ENCODE measurements around the gene PTX4. TPM values are rescaled to one million over a fixed set of nuclear protein-coding genes. Genes with fewer than 3 reads are reported as not detected.

The PTX4 gene
- total RNA-seq, 2 donors from 2014 or later = 0.78 TPM; not detected in 1

- peaks cover 49% of the 10 kb centered on the region for H3K36me3 ChIP-seq
- H3K4me1 ChIP-seq (ENCODE audit: control insufficient read depth in 1 of 2, low read depth in 2 of 2) = peaks cover 0 to 4% of the 10 kb centered on the region in 2 donors
- no peak for ATAC-seq (ENCODE audit: insufficient number of reproducible peaks, low FRiP score, low read depth)
- H3K27me3 ChIP-seq (replicated peaks; ENCODE audit: insufficient read depth) = no peaks in the 10 kb centered on the region
- no peak overlapping the region for H3K27ac ChIP-seq
- H3K4me3 ChIP-seq = no peak overlapping the region
- no peak for DNase-seq (ENCODE audit: low spot score)
- no peak for TF ChIP-seq CTCF (IDR thresholded peaks at IDR 0.05)
- H3K9me3 ChIP-seq = no peaks in the 10 kb centered on the region
Observed at GRCh38 chr16:1503110-1503955, 14.6 kb upstream of the PTX4 start.

DNA sequence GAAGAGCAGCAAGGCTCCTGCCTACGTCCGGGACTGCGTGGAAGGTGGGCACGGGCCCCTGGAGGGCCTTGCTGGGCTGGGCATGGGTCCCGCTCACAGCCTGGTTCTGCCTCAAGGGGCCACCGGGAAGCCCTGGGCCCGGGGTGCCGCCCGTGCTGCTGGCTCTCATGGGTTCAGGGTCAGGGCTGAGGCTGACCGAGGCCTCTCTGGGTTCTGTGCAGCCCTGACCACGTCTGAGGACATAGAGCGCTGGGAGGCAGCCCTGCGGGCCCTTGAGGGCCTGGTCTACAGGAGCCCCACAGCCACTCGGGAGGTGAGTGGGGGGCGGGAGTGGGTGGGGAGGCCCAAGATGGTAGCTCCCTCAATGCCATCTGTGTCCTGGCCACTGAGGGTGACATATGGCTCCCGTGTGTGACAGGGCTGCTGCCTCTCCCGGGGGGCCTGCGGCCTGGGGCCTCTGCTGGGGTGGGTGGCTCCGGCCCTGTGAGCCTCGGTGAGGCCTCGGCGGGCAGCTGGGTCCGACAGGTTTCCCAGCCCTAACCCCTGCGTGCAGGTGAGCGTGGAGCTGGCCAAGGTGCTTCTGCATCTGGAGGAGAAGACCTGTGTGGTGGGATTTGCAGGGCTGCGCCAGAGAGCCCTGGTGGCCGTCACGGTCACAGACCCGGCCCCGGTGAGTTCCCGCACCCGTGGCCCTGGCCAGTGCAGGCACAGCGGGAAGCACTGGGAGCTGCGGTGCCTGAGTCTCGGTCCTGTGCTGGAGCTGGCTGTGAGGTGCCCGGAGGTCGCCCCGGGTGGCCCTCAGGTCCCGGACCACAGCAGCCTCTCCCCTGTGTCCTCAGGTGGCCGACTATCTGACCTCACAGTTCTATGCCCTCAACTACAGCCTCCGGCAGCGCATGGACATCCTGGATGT, 13.6 kb upstream of the PTX4 start:
- H3K36me3 ChIP-seq = peaks cover 58% of the 10 kb centered on the region
- DNase-seq (ENCODE audit: low spot score) = no peak

DNA sequence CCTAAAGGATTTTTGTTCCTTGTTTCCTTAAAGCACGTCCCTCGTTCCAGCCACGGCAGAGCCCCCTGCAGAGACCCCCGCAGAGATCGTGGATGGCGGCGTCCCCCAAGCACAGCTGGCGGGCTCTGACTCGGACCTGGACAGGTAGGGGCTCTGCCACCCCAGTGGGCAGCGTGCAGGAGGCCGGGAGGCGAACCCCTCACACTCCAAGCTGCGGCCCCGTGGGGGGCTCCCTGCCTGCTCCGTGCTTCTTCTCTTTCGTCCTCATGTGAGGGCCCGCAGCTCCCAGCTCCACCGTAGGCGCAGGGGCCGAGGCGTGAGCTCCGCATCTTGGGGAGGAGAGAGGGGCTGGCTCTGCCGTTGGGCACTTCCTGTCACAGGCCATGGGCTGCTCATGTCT, 12.9 kb upstream of the PTX4 start:
- Histone ChIP-seq H3K4me3 (no peak overlapping the region), H3K27me3 (replicated peaks; ENCODE audit: insufficient read depth) (no peaks in the 10 kb centered on the region), H3K4me1 (ENCODE audit: control insufficient read depth in 1 of 2, low read depth in 2 of 2) (no peaks in the 10 kb centered on the region), H3K36me3 (peaks cover 64% of the 10 kb centered on the region), H3K9me3 (no peaks in the 10 kb centered on the region), H3K27ac (no peak overlapping the region)
- no peak for TF ChIP-seq CTCF (IDR thresholded peaks at IDR 0.05)
- DNase-seq (ENCODE audit: low spot score) (no peak), ATAC-seq (ENCODE audit: insufficient number of reproducible peaks, low FRiP score, low read depth) (no peak)

More for the DNA sequence above, 13.6 kb upstream of the PTX4 start:
- H3K27ac ChIP-seq = no peak overlapping the region
- H3K9me3 ChIP-seq = no peaks in the 10 kb centered on the region
- no peak for TF ChIP-seq CTCF (IDR thresholded peaks at IDR 0.05)
- H3K4me1 ChIP-seq (ENCODE audit: control insufficient read depth in 1 of 2, low read depth in 2 of 2) = no peaks in the 10 kb centered on the region
- H3K4me3 ChIP-seq = no peak overlapping the region
- H3K27me3 ChIP-seq (replicated peaks; ENCODE audit: insufficient read depth) = no peaks in the 10 kb centered on the region
- ATAC-seq (ENCODE audit: insufficient number of reproducible peaks, low FRiP score, low read depth) = no peak

GRCh38 chr16:1500465-1501150, 11.9 kb upstream of the PTX4 start:
- H3K27ac ChIP-seq = no peak overlapping the region
- H3K27me3 ChIP-seq (replicated peaks; ENCODE audit: insufficient read depth) = no peaks in the 10 kb centered on the region
- peaks cover 64% of the 10 kb centered on the region for H3K36me3 ChIP-seq
- TF ChIP-seq CTCF (IDR thresholded peaks at IDR 0.05) = no peak
- ATAC-seq (ENCODE audit: insufficient number of reproducible peaks, low FRiP score, low read depth) (no peak), DNase-seq (ENCODE audit: low spot score) (no peak)
- no peaks in the 10 kb centered on the region for H3K4me1 ChIP-seq (ENCODE audit: control insufficient read depth in 1 of 2, low read depth in 2 of 2)
- no peaks in the 10 kb centered on the region for H3K9me3 ChIP-seq
- no peak overlapping the region for H3K4me3 ChIP-seq
